WI38 (cell line): Measurements from ENCODE around the gene SLC6A3.

Experiments used
- H3K4me3 ChIP-seq: 2 replicates; pipeline ENCODE4 v1.5.1; 2011; ENCODE audit warnings: low read depth, mild to moderate bottlenecking, control low read depth, low read length
- TF ChIP-seq, protein P1 (sequence below): IDR thresholded peaks from 2 replicates; pipeline ENCODE4 v1.5.1; 2012; ENCODE audit warnings: low read depth, mild to moderate bottlenecking, control low read depth, low read length

The SLC6A3 gene

DNA sequence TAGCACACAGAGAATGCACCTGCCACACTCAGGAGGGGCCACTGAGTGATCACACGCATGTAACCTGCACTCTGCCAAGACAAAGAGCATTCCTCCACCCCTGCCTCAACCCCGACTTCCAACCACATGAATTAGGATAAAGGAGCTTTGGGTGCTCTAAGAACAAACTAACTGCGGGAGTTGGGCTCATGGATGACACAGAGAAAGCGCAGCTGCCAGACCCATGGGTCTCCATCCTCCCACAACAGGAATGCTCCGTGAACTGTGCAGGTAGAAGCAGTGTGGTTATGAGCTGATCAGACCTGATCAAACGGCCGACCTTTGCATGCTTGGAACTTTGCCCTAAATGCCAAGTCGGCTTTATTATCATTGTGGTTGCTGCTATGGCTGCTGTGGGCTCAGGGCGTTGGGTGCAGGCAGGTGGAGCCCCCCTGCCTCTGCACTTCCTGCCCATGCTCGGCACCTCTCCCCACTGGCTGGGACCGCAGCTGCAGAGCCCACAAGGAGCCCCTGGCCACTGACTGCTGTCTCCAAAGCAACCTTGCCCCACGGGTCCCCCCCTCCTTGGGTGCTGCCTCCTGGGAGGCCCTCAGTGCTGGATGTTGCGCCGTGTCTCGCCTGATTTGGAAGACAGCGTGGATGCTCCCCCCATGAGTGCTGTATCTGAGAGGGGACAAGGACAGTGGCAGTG is 2.6 kb upstream of the SLC6A3 start:
- H3K4me3 ChIP-seq: no peak overlapping the region
- TF ChIP-seq, protein P1, sequence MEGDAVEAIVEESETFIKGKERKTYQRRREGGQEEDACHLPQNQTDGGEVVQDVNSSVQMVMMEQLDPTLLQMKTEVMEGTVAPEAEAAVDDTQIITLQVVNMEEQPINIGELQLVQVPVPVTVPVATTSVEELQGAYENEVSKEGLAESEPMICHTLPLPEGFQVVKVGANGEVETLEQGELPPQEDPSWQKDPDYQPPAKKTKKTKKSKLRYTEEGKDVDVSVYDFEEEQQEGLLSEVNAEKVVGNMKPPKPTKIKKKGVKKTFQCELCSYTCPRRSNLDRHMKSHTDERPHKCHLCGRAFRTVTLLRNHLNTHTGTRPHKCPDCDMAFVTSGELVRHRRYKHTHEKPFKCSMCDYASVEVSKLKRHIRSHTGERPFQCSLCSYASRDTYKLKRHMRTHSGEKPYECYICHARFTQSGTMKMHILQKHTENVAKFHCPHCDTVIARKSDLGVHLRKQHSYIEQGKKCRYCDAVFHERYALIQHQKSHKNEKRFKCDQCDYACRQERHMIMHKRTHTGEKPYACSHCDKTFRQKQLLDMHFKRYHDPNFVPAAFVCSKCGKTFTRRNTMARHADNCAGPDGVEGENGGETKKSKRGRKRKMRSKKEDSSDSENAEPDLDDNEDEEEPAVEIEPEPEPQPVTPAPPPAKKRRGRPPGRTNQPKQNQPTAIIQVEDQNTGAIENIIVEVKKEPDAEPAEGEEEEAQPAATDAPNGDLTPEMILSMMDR: no peak

DNA sequence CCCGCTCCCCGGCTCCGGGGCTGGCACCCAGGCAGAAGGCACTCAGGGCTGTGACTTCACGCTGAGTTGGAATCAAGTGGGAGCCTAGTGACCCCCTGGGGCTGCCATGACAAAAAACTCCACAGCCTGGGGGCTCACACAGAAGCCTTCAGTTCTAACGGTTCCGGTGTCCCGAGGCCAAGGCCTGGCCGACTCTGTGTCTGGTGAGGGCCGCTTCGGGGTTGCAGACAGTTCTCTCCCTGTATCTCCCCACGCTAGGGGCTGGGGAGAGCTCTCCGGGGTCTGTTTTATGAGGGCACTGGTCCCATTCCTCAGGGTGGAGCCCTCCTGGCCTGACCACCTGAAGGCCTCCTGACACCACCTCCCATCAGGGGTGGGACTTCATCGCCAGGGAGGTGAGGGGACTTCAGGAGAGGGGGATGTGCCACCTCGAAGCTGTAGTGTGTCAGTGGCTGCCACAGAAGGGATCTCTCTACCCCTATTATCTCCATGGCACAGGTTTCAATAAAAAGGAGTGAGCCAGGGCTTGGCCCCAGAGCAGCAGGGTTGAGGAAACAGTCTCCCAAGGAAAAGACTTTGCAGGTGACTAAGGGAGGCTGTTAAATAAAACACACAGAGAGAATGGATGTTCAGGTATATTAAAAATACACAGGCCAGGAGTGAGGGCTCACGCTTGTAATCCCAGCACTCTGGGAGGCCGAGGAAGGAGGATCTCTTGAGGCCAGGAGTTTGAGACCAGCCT is 1.5 kb upstream of the SLC6A3 start:
- no peak overlapping the region for H3K4me3 ChIP-seq
- TF ChIP-seq, protein P1: no peak

DNA sequence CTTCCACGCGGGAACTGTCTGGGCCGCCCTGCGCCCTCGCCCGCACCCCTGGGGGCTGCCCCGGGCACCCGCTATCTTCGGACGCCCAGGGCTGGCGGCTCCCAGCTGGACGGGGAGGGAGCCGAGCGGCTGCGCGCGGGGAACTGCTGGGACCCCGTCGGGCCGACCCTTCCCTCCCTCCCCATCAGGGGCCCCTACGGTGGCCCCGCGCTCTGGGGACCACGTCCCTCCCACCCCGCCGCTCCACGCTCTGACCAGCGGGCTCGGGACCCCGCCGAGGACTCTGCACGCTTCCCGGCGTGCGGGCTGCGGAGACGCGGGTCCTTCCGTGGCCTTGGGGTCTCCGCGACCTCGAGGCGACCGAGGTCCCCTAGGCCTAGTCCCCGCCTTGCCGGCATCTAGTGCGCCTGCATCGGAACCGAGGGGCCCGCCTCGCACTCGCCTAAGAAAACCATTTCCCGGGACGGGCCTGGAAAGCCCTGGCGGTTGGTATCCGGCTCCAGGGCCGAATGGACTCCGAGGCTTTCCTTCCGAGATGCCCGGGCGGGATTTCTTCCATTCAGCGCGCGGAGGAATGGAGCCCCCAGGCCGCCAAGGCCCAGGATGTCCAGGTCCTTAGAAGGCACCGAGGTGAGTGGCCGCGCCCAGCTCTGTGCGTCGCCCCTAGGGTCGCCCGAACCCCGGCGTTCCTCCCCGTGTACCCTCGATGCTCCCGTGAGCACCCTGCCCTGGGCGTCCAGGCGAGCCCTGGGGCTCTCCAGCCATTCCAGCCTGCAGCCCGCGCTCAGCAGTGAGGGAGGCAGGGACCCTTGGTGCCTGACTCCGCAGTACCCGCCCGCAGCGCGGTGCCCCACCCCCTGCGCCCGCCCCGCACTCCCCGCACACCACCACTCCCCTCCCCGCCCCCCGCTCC is 705 bp upstream of the SLC6A3 start:
- TF ChIP-seq, protein P1: no peak
- H3K4me3 ChIP-seq: no peak overlapping the region

DNA sequence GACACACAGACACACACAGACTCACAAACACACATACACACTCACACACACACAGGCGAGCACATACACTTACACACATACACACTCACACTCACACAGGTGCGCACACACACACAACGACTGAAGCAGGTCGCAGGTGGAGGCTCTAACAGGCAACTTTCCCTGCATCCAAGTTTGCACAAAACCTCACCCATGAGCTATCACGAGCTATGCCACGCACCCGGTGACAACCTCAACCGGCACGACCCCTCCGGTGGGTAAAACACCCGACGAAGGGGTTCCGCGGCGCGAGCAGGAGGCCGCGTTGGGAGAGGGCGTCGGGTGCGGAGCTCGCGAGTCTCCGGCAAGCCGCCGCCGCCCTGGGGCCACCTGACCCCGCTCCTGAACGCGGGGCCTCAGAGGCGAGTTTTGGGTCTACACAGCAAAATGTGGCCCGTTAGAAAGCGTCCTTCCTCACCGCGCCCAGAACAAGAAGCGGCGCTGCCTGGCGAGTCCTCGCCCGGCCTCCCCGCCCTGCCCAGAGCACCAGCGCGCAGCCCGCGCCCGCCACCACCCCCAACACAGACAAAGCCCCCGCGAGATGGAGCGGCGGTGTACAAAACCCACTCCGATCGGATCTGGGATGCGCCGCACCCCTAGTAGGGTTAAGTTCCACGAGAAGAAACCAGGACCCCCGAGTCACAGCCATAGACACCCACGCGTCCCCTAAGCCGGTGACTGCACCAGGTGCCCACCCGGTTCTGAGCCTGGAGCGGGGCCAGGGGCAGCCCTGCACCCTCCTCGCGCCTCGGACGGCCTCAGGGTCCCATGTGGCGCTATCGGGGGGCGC is 665 bp downstream of the SLC6A3 start:
- TF ChIP-seq, protein P1: no peak
- H3K4me3 ChIP-seq: no peak overlapping the region

DNA sequence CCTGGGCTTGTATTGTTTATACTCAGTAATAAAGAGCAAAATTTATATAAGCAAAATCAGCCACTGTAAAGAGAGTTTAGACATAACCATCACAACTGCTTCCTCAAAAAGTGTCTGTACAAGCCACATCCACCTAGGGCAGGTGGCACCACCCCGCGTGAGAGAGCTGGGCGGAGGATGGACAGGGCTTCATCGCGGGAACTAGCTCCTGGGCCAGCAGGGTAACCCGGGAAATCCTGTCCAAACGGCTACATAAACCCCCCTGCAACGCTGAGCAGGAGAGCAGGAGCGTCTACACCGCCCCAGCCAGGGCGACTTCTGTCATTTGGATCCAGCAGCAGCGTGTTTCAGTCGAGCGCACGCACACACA is 1.3 kb downstream of the SLC6A3 start:
- H3K4me3 ChIP-seq: no peak overlapping the region
- TF ChIP-seq, protein P1: no peak

DNA sequence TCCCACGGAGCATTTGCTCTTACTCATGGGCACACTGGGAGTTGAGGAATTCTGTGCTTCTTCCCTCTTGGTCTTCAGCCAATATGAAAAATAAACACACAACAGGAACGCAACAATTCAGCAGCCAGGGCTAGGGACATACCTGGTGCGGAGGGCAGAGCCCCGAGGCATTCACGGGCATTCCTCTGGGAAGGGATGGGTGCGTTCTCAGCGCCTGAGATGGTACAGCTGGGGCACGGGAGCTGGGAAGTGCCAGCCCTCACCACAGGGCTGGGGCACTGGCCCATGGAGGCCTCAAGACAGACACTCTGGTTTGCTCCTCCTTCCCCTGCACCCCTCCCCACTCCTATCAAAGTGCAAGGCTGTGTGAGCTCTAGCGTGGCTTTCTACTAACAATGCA is 2.1 kb downstream of the SLC6A3 start:
- TF ChIP-seq, protein P1: no peak
- H3K4me3 ChIP-seq: no peak overlapping the region
